ENCODE measurements around the gene TRIM66.

GRCh38 chr11:8597182-8597581 lies 85.3 kb downstream of the TRIM66 start:
- TF ChIP-seq POLR2A (IDR thresholded peaks at IDR 0.05; ENCODE audit: low read length) (no peak), GATA1 (IDR thresholded peaks at IDR 0.05; ENCODE audit: low read depth, low read length) (no peak)
